GM12878 (cell line): Measurements from ENCODE around the gene TMEM263.

ENCODE experiments used
- CHD2 ChIP-seq: IDR thresholded peaks from 2 replicates; pipeline ENCODE4 v1.6.1; 2011; ENCODE audit warnings: low read depth, low read length, improper control_type of control experiment, borderline replicate concordance
- HDAC2 ChIP-seq: fragments of 200-600 bp; sonication (generic); IDR thresholded peaks from 2 replicates; pipeline ENCODE4 v1.6.1; 2017
- JUND ChIP-seq: IDR thresholded peaks from 2 replicates; pipeline ENCODE4 v1.6.1; 2012; ENCODE audit warnings: low read depth, mild to moderate bottlenecking, low read length, improper control_type of control experiment, moderate library complexity
- SIN3A ChIP-seq: IDR thresholded peaks from 2 replicates; pipeline ENCODE4 v1.6.1; 2012; ENCODE audit warnings: low read depth, low read length, improper control_type of control experiment
- YBX1 ChIP-seq: fragments of 450-650 bp; IDR thresholded peaks from 2 replicates; pipeline ENCODE4 v1.6.1; 2016; ENCODE audit warnings: antibody characterized with exemption
- ZNF217 ChIP-seq: fragments of 450-650 bp; IDR thresholded peaks from 2 replicates; pipeline ENCODE4 v1.6.1; 2017; ENCODE audit warnings: antibody characterized with exemption, mild to moderate bottlenecking
- TF ChIP-seq, protein P1 (sequence below): IDR thresholded peaks from 2 replicates; pipeline ENCODE4 v1.6.1; 2011; ENCODE audit warnings: low read depth, mild to moderate bottlenecking, low read length, moderate library complexity, borderline replicate concordance; ENCODE audit errors: extremely low read depth

DNA sequence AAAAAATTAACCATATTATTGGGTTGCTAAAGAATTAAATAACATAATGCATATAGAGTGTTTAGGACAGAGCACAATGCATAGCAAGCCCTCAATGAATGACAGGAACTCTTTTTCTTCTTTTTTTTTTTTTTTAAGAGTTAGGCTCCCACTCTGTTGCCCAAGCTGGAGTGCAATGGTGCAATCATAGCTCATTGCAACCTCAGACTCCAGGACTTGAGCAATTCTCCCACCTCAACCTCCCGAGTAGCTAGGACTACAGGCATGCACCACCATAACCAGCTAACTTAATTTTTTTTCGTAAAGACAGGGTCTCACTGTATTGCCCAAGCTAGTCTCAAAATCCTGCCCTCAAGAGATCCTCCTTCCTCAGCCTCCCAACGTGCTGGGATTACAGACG is 51.7 kb downstream of the TMEM263 start:
- TF ChIP-seq YBX1: no peak
- no peak for TF ChIP-seq ZNF217
- TF ChIP-seq, protein P1, sequence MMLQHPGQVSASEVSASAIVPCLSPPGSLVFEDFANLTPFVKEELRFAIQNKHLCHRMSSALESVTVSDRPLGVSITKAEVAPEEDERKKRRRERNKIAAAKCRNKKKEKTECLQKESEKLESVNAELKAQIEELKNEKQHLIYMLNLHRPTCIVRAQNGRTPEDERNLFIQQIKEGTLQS: no peak
- TF ChIP-seq HDAC2: no peak
- no peak for TF ChIP-seq CHD2
- no peak for TF ChIP-seq SIN3A
- no peak for TF ChIP-seq JUND
